HG03064 (cell line): Measurements from ENCODE around the gene IPCEF1.

ENCODE experiments used
- ATAC-seq: cut with Tn5 transposase; IDR thresholded peaks from one replicate; pipeline ENCODE4 v1.9.1; 2021; ENCODE audit warnings: low read depth; ENCODE audit not compliant: unreplicated experiment

The IPCEF1 gene, protein sequence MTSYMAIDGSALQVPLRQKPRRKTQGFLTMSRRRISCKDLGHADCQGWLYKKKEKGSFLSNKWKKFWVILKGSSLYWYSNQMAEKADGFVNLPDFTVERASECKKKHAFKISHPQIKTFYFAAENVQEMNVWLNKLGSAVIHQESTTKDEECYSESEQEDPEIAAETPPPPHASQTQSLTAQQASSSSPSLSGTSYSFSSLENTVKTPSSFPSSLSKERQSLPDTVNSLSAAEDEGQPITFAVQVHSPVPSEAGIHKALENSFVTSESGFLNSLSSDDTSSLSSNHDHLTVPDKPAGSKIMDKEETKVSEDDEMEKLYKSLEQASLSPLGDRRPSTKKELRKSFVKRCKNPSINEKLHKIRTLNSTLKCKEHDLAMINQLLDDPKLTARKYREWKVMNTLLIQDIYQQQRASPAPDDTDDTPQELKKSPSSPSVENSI

DNA sequence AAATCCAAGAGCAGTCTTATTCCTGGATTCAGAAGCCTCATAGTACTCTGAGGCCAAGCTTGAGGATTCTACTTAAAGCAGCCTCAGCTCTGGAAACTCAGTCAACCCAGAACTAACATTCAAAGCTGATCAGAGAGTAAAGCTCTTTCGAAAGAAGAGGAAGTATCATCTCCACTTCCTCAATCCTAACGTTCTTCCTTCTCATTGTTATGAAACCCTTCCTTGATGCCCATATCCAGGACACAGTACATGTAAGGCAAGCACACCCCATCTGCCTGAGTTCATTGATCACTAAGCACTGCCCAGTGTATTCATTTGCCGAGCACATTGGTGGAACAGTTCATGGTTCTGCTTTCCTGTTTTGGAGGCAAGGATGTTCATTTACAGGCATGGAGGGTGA lies at the start of gene IPCEF1:
TSS of gene IPCEF1 (minus strand) at position 114 of the 400 bp plus-strand sequence. CDS start 90,856 bp downstream, outside the sequence.
- ATAC-seq = no peak

DNA sequence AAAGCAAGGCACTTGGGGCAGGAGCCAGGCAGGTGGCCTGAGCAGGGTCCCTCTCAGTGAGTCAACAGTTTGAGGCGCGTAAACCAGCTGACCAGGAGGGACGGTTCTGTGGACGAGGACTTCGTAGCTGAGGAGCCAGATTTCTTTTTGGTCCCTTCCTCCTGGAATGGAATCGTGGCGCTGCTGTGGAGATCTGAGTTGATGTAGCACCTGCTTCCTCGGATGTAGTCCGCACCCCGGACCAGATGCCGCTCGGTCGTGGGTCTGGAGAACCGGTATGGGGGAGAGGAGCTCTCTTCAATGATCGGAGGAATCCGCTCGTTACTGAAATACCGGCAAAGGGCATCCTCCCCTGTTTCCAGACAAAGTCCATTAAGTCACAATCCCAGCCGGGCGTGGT lies 49.7 kb upstream of the IPCEF1 start:
- no peak for ATAC-seq

DNA sequence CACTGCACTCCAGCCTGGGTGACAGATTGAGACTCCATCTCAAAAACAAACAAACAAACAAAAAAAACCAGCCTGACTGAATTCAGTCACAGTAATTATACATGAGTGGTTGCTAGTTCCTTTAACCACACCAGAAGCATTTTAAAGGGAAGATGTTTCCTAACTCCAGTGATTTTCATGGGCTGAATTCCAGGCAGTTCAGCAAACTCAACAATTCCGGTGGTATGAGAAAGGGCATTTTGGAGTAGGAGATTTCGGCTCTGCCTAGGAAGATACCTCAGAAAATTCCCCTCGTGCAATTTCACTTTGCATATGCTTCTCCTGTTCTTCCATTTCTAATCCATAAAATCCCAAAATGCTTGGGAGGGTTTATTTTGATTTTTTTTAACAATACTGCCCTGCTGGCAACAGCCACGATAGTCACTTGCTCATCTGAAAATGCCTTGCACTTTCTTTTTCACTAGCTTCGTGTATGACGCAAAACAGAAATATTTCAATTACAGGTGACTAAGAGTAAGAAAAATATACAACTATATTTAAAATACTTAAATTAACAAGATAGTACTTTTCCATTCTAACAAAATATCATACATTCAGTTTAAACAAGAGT lies 48.3 kb upstream of the IPCEF1 start:
- ATAC-seq = no peak

DNA sequence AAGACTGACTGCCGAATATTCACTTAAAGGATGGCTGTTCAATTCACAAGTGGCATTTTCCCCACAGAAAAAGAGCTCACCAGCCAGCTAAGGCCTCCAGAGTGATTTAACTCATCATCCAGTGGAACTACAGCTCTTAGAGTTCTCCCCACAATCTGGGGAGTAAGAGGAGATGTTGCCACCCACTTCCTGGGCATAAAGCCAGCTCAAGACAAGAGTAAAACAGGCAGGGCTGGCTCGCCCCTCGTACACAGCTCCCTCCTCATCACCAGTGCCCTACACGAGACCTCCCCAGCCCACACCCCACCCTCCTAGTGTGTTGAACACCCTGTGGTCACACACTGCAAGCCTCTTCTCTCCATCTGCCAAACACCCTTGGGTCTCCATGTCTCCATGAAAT lies 47.2 kb upstream of the IPCEF1 start:
- no peak for ATAC-seq

DNA sequence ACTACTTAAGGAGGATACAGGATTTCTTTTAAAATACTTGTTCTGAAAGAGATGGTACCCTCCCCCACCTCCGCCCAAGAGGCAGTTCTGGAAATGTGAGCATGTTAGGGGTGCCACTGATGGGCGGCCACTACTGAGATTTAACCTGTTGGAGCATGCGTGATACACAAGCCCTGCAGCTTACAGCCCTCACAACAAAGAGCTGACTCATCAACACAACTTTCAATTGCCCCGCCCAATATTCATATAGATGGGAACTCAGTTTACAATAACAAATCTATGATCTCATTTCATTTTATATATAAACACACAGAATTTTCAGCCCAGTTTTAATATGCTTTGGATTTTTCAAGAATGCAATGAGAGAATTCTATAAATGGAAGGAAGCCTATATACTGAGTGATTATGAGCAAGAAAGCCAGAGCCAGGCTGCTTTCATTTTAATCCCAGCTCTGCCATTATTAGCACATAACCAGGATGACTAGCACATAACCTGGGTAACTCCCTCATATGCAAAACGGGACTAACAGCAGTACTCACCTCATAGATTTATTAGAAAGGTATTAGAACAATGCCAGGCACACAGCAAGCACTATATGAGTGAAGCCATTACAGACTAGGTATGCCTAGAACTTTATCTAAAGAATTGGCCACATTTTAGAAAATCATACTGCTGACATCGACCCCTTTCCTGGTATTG lies 45.6 kb upstream of the IPCEF1 start:
- no peak for ATAC-seq

DNA sequence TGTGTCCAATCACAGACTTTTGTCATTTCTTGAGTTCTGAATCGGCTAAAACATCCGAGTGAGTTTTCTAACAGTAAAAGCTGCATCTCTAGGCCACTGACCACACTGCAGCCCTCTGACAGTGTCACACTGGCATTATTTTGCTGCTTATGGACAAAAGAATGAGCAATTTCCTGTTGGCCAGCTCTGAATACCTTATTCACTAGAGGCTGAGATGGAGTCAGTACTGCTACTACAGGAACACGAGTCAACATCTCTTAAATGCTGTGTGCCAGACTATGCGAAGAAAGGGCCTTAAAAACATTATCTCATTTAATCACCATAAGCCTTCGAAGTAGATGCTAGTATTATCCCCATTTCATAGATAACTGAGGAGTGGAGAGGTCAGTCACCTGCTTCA lies 42.5 kb upstream of the IPCEF1 start:
- no peak for ATAC-seq

DNA sequence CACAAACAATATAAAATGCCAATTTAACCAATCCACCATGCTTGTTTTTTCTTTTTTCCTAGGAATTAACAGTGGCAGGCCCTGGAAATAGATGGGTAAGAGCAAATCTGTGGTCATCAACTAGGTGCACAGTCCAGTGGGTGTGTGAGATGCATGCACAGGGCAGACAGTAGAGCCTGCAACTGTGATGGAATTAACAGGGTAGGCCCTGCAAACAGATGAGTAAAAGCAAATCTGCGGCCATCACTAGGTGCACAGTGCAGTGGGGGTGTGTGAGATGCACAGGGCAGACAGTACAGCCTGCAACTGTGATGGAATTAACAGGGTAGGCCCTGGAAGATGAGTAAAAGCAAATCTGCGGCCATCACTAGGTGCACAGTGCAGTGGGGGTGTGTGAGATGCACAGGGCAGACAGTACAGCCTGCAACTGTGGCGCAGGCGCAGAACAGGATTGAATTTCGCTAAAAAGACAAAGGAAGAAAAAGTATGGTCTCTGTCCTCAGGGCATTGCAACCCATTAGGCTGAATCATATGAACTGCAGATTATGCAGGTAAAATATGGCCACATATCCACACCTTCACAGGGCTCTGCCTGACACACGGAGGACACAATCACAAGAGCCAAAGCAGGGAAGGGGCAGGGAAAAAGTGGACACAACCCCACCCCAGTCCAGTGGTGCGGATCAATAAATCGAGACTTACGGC lies 41.0 kb upstream of the IPCEF1 start:
- no peak for ATAC-seq

DNA sequence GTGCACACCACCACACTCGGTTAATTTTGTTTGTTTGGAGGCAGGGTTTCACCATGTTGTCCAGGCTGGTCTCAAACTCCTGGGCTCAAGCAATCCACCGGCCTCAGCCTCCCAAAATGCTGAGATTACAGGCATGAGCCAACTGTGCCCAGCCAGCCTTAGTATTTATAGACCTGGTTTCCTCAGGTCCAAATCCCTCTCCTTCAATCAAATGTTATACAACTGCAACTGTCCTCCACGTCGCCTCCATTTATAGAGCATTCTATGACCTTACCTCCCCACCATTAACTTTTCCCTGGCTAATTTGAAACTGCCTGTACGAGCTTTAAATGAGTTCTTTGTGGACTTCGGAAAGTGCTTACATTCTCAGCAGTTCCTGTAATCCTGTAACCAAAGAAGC lies 39.3 kb upstream of the IPCEF1 start:
- ATAC-seq = no peak

DNA sequence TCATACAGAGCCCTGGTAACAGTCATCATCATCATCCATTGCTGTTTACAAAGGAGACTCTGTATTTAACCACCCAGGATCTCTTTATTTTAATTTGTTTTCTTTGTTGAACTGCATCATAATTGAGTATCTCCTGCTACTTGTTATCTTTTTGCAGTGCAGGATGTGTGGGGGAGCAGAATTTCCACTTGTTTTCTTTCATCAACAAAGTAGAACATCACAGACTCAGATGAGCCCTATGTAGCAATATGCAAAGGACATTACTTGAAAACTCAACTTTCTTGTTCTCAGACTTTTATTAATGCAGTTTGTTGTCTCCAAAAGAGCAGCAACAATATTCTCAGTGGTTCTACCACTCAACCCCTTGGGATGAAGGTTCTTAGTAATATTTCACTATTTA lies 38.7 kb upstream of the IPCEF1 start:
- no peak for ATAC-seq

DNA sequence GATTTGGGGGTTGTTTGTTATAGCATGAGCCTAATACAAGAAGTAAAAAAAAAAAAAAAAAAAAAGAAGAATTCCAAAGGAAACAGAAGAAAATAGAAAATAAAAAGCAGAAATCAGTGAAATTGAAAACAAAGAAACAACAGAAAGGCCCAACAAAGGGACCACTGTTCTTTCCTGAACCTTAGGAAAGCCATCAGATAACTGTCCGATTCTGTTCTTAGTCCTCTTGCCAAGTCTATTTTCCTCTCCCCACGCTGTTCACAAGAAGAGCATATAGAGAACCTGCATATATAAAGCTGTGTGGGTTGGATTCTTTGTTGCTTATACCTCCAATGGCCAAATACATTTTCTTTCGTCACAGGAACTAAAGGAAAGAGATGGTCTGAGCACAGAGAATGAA lies 38.0 kb upstream of the IPCEF1 start:
- no peak for ATAC-seq

DNA sequence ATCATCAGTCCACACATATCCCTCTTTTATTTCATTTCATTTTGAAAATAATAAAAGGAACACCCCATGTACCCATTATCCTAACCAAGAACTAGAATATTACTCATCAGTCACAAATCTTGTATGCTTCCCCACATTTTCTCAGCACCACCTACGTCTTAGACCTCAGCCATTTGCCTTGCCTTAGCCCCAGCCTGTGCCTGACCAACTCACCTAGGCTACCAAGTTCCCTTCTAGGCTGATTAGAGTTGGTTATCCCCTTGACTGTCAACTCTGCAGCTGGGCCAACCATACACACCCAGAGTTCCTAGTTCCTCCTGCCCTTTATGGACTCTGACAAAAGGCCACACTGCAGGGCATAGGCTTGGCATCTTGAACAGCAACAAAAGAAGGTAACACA lies 33.4 kb upstream of the IPCEF1 start:
- no peak for ATAC-seq

DNA sequence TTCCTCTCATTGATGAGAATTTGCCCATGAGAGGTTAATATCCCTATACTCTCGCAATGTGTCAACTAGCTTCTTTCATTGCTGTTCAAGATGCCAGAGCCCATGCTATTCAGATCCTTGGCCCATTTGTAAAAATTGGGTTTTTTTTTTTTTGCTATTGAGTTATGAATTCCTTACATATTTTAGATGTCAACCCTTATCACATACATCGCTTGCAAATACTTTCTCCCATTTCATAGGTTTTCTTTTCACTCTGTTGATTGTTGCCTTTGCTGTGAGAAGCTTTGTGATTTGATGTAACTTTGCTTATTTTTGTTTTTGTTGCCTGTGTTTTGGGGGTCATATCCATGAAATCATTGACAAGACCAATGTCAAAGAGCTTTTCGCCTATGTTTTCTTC lies 32.2 kb upstream of the IPCEF1 start:
- ATAC-seq = no peak

DNA sequence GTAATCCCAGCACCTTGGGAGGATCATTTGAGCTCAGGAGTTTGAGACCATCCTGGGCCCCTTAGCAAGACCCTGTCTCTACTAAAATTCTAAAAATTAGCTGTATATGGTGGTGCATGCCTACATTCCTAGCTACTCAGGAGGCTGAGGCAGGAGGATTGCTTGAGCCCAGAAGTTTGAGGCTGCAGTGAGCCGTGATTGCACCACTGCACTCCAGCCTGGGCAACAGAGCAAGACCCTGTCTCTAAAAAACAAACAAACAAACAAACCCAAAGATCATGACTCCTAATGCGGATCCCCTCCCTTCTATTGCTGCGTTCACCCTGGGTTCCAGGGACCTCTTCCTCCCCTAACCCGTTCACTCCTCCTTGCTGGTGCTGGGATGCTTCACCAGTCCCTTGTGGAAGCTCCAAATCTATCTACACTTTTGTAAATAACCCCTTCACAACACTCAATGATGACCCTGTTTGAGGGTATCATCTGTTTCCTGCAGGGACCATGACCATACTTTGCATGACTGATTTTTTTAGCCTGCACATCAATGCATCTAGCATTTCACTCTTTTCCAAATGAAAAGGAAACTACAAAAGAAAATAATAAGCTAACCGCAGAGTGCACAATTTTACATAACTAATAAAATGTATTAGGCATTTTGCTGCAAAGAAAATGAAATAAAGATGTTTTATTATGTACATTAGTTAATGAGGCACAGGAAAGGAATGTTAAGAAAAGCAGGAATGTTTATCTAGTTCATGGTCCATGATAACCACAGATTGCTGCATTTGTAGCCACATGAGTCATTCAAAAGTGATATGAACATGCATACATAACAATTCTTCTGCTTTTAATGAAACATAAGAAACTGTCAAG lies 30.5 kb upstream of the IPCEF1 start:
- ATAC-seq = no peak

DNA sequence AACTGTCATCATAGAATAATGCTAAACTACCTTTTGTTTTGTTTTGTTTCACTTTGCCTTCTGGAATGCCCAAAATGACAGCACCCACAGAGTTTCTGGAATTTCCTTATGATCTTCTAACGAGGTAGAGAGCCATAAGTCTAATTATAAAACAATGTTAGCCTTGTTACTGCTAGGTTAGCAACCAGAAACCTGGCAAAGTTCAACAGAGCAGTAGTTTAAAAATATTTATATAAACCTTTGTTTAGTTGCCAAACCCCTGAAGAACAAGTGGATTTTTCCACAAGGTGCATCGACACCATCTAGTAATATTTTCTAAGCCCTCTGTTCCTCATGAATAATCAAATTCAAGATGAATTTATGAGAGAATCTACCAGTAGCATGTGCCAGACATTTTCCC lies 27.6 kb upstream of the IPCEF1 start:
- ATAC-seq = no peak

DNA sequence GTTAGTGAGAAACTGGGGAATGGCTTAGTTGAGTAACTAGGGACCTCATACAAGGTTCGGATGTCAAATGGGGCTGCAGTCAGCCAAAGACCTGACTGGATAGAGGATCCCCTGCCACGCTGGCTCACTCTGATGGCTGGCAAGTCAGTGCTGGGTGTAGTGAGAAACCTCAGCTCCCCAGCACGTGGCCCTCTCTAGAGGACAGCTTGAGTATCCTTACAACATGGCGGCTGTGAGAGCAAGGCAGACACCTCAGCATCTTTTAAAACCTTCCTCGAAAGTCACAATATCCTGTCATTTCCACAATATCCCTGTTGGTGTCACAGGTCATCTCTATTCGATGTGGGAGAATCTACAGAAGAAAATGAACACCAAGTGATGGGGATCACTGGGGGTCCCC lies 26.7 kb upstream of the IPCEF1 start:
- no peak for ATAC-seq

DNA sequence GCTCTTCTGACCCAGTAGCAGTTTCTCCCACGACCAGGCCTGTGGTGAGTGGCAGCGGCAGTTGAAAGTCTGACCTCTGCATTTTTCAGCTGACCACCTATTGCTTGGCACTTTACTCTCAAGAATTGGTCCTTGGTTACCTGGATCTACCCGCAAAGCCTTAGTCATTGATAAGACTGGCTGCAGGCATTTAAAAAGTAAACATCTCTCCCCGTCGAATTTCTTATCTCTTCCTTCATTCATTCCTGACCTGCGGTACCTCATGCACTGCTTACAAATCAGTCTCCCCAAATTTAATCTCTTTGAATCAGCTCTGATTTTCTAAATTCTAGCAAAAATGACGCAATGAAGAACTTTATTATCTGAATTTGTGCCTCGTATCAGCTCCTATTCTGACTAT lies 26.1 kb upstream of the IPCEF1 start:
- ATAC-seq = no peak

DNA sequence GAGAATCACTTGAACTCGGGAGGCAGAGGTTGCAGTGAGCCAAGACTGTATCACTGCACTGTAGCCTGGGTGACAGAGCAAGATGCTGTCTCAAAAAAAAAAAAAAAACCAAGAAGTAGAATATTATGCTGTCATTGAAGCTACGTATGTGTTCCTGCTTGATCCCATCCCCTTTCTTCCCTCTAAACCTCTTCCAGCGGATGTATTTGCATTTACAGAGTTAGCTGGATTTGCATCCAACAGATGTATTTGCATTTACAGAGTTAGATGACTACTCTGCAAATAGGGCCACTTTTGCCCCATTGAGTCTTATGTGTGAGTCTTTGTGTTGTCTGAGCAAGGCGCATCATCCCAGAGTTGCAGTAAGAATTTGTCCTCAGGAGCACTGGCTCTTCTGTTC lies 24.9 kb upstream of the IPCEF1 start:
- no peak for ATAC-seq

DNA sequence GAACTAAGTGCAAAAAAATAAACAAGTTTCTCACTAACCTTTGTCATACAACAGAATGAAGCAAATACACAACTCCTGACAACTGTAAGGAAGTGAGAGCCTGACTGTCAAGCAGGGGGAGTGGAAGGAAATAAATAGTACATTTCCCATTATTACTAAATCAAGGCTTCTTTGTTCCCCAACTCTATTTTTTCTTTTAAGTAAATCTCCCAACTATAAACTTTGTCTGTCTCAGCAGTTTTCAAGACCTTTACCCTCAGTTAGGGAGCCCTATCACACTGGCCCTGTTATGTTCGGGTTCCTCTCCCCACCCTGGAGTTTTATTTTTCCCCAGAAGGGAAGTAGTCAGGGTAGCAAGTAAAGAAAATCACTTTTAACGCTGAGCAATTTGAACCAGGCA lies 24.1 kb upstream of the IPCEF1 start:
- ATAC-seq = no peak

DNA sequence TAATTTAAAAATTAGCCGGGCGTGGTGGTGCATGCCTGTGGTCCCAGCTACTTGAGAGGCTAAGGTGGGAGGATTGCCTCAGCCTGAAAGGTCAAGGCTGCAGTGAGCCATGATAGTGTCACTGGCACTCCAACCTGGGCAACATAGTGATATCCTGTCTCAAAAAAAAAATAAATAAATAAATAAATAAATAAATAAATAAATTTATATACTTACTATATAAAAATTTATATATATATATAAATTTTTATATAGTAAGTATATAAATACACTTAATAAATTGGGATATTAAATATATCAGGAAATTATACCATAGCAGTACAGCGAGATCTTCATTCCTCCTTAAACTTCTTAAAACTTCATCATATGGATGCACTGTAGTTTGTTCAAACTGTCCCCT lies 23.0 kb upstream of the IPCEF1 start:
- no peak for ATAC-seq

DNA sequence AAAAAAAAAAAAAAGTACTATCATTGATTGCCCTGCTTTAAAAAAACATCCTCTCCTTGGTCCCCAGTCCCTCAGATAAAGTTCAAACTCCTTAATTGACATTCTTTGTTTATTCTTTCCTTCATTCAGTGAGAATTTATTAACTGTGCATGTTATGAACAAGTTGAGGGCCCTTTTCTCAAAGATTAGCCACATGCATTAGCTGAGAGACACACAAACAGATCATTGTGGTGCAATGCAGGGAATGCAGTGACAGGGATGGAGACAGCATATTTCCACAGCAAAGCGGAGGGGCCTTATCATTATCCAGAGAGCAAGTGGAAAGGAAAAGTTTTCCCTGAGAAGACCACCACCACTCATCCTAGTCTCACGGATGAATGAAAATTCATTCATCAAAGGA lies 21.9 kb upstream of the IPCEF1 start:
- ATAC-seq = no peak
